Kasumi-1 (cell line): ENCODE results near the gene CDS2.
A peak's percentile ranks its signal among the peaks of the same experiment; 100 is the strongest.

Experiments
- DNase-seq, 2 experiments: peaks; one replicate each; lab custom pipeline; 2025; lab: John Stamatoyannopoulos, UW

CDS2 gene

GRCh38 chr20:5212907-5213487 is 86.2 kb downstream of the CDS2 start:
- no peak for DNase-seq

GRCh38 chr20:5214826-5215225 is 88.0 kb downstream of the CDS2 start:
- DNase-seq = no peak

GRCh38 chr20:5215672-5216304 is 89.0 kb downstream of the CDS2 start:
- no peak for DNase-seq

GRCh38 chr20:5216663-5217062 is 89.9 kb downstream of the CDS2 start:
- no peak for DNase-seq

- no peak for DNase-seq
Measured at GRCh38 chr20:5217616-5218015, 90.8 kb downstream of the CDS2 start.

GRCh38 chr20:5220321-5221060 is 93.7 kb downstream of the CDS2 start:
- DNase-seq = no peak

- DNase-seq = no peak
Measured at GRCh38 chr20:5221061-5221430, 94.2 kb downstream of the CDS2 start.

GRCh38 chr20:5222919-5223634 is 96.3 kb downstream of the CDS2 start:
- peak; percentile 59 to 80 for DNase-seq

- no peak for DNase-seq
Measured at GRCh38 chr20:5230544-5230943, 103.7 kb downstream of the CDS2 start.

- no peak for DNase-seq
Measured at GRCh38 chr20:5234158-5234557, 107.3 kb downstream of the CDS2 start.

- DNase-seq = no peak
Measured at GRCh38 chr20:5234978-5235377, 108.2 kb downstream of the CDS2 start.
